GM23248 (cell line): ENCODE data around the gene PLAGL2. TPM values are rescaled to one million over a fixed set of nuclear protein-coding genes. Genes with fewer than 3 reads are reported as not detected.

Source experiments
- DNase-seq: peaks from one replicate; pipeline ENCODE4 v3.0.0-alpha.2; 2015
- H2AFZ ChIP-seq: fragments of 200-600 bp; sonication (generic); 2 replicates; pipeline ENCODE4 v1.6.1; 2016; ENCODE audit warnings: antibody characterized with exemption
- H3F3A ChIP-seq: fragments of 200-600 bp; sonication (generic); 2 replicates; pipeline ENCODE4 v1.6.1; 2016; ENCODE audit warnings: mild to moderate bottlenecking, antibody characterized with exemption, mixed run types; ENCODE audit not compliant: insufficient read depth
- H3K27ac ChIP-seq: fragments of 200-600 bp; sonication (generic); 2 replicates; pipeline ENCODE4 v1.5.1; 2016; ENCODE audit warnings: mild to moderate bottlenecking
- H3K27me3 ChIP-seq: fragments of 200-600 bp; sonication (generic); replicated peaks from 2 replicates; pipeline ENCODE4 v1.6.1; 2016; ENCODE audit warnings: mild to moderate bottlenecking; ENCODE audit not compliant: insufficient read depth
- H3K36me3 ChIP-seq: fragments of 200-600 bp; sonication (generic); 2 replicates; pipeline ENCODE4 v1.6.1; 2016; ENCODE audit warnings: low read depth, mild to moderate bottlenecking
- H3K4me1 ChIP-seq: fragments of 200-600 bp; sonication (generic); 2 replicates; pipeline ENCODE4 v1.6.1; 2016; ENCODE audit warnings: mild to moderate bottlenecking; ENCODE audit not compliant: insufficient read depth
- H3K4me2 ChIP-seq: fragments of 200-600 bp; sonication (generic); one replicate; pipeline ENCODE4 v1.6.1; 2016; ENCODE audit warnings: mild to moderate bottlenecking; ENCODE audit not compliant: unreplicated experiment
- H3K4me3 ChIP-seq: fragments of 200-600 bp; sonication (generic); 2 replicates; pipeline ENCODE4 v1.5.1; 2016; ENCODE audit warnings: mild to moderate bottlenecking
- H3K79me2 ChIP-seq: fragments of 200-600 bp; sonication (generic); 2 replicates; pipeline ENCODE4 v1.6.1; 2016; ENCODE audit warnings: mild to moderate bottlenecking; ENCODE audit not compliant: insufficient read depth
- H3K9ac ChIP-seq: fragments of 200-600 bp; sonication (generic); 2 replicates; pipeline ENCODE4 v1.6.1; 2016; ENCODE audit warnings: mild to moderate bottlenecking
- H3K9me2 ChIP-seq: fragments of 200-600 bp; sonication (generic); 2 replicates; pipeline ENCODE4 v1.6.1; 2016; ENCODE audit warnings: mixed run types, mild to moderate bottlenecking, moderate library complexity; ENCODE audit not compliant: insufficient read depth
- H3K9me3 ChIP-seq: fragments of 200-600 bp; sonication (generic); one replicate; pipeline ENCODE4 v1.6.1; 2017; ENCODE audit warnings: low read depth
- H4K20me1 ChIP-seq: fragments of 200-600 bp; sonication (generic); 2 replicates; pipeline ENCODE4 v1.6.0; 2016; ENCODE audit not compliant: insufficient read depth
- EZH2 ChIP-seq: fragments of 200-600 bp; sonication (generic); IDR thresholded peaks from 2 replicates; pipeline ENCODE4 v1.6.1; 2018; ENCODE audit warnings: antibody characterized with exemption, mild to moderate bottlenecking; ENCODE audit not compliant: insufficient read depth, poor library complexity, severe bottlenecking
- EZH2phosphoT487 ChIP-seq: fragments of 200-600 bp; sonication (generic); IDR thresholded peaks from 2 replicates; pipeline ENCODE4 v1.6.1; 2018; ENCODE audit warnings: antibody characterized with exemption, moderate library complexity, mild to moderate bottlenecking, low read depth; ENCODE audit not compliant: insufficient read depth
- WGBS, 2 experiments: methylation state at CpG; one replicate each; pipeline ENCODE4 v1.1.6; 2015 to 2017; ENCODE audit warnings: low lambda C conversion rate in 2 of 2, low coverage in 1 of 2; ENCODE audit errors: missing lambda C conversion rate in 2 of 2; 5-methylcytosine and 5-hydroxymethylcytosine counted together
- in situ Hi-C: fragments of 300-500 bp; cut with MboI; formaldehyde crosslinking; loops from 2 replicates; pipeline ENCODE4 v1.15.0; 2020
- polyA plus RNA-seq: library from polyadenylated mRNA; unstranded; fragments of >200 nt; fragmentation: Nextera tagmentation; extraction: Ambion mirVana; gene quantifications from 2 replicates; pipeline ENCODE4 v1.2.1, GENCODE V29; 2016
- total RNA-seq: library from RNA; depleted of rRNA; stranded (reverse); fragments of >200 nt; shearing (Covaris generic); gene quantifications from 2 replicates; pipeline ENCODE4 v1.2.3, GENCODE V29; 2014

PLAGL2 gene
- total and polyA plus RNA-seq, 2 experiments from 2014 or later = 2.1 to 4.1 TPM

GRCh38 chr20:32227744-32228688, 20.5 kb upstream of the PLAGL2 start:
- in situ Hi-C loops = no loop called here
- H3K27me3 ChIP-seq = no peaks in the 10 kb centered on the region
- WGBS, 2 experiments = 89 to 91% methylated on average over 22 of the region's 22 CpGs
- H3K4me1 ChIP-seq = no peaks in the 10 kb centered on the region
- H3K4me3 ChIP-seq = no peak overlapping the region
- no peak overlapping the region for H3K27ac ChIP-seq
- H2AFZ ChIP-seq = no peak overlapping the region
- H3K9me3 ChIP-seq = no peaks in the 10 kb centered on the region
- H3K79me2 ChIP-seq = no peaks in the 10 kb centered on the region
- no peak overlapping the region for H3K4me2 ChIP-seq
- no peaks in the 10 kb centered on the region for H3K9me2 ChIP-seq
- no peak for TF ChIP-seq EZH2
- TF ChIP-seq EZH2phosphoT487 = no peak
- no peaks in the 10 kb centered on the region for H4K20me1 ChIP-seq
- no peaks in the 10 kb centered on the region for H3F3A ChIP-seq
- no peak for DNase-seq
- H3K9ac ChIP-seq = no peak overlapping the region
- H3K36me3 ChIP-seq = peaks cover 22% of the 10 kb centered on the region; the same call in 1 of the 2 replicates

- WGBS, 2 experiments = 93 to 96% methylated on average over 7 of the region's 7 CpGs
- DNase-seq = no peak
- Histone ChIP-seq H3K9ac (no peak overlapping the region), H3K4me3 (no peak overlapping the region), H3K79me2 (no peaks in the 10 kb centered on the region), H3K4me1 (no peaks in the 10 kb centered on the region), H2AFZ (no peak overlapping the region), H3K27me3 (no peaks in the 10 kb centered on the region), H3K36me3 (peaks cover 26% of the 10 kb centered on the region; the same call in 1 of the 2 replicates), H3F3A (no peaks in the 10 kb centered on the region), H3K9me2 (no peaks in the 10 kb centered on the region), H3K27ac (no peak overlapping the region), H3K9me3 (no peaks in the 10 kb centered on the region), H3K4me2 (no peak overlapping the region), H4K20me1 (no peaks in the 10 kb centered on the region)
- in situ Hi-C loops = no loop called here
- no peak for TF ChIP-seq EZH2phosphoT487
- TF ChIP-seq EZH2 = no peak
These were observed 19.8 kb upstream of the PLAGL2 start for GRCh38 chr20:32227306-32227705.

- TF ChIP-seq EZH2 (no peak), EZH2phosphoT487 (no peak)
- Histone ChIP-seq H2AFZ (no peak overlapping the region), H3K36me3 (peaks cover 21% of the 10 kb centered on the region; the same call in 1 of the 2 replicates), H3K4me1 (no peaks in the 10 kb centered on the region), H3K9me2 (no peaks in the 10 kb centered on the region), H3K4me3 (no peak overlapping the region), H3K4me2 (no peak overlapping the region), H3K27me3 (no peaks in the 10 kb centered on the region), H3K9me3 (no peaks in the 10 kb centered on the region), H4K20me1 (no peaks in the 10 kb centered on the region), H3F3A (no peaks in the 10 kb centered on the region), H3K9ac (no peak overlapping the region), H3K27ac (no peak overlapping the region), H3K79me2 (no peaks in the 10 kb centered on the region)
- WGBS, 2 experiments = 96 to 100% methylated on average over 1 of the region's 1 CpG
- DNase-seq = no peak
- in situ Hi-C loops = no loop called here
These were observed 18.8 kb upstream of the PLAGL2 start for GRCh38 chr20:32226391-32226790.

GRCh38 chr20:32224463-32224862, 16.9 kb upstream of the PLAGL2 start:
- no peaks in the 10 kb centered on the region for H3K79me2 ChIP-seq
- H3K4me2 ChIP-seq = no peak overlapping the region
- peaks cover 23% of the 10 kb centered on the region; the same call in 1 of the 2 replicates for H3K36me3 ChIP-seq
- H3K9me2 ChIP-seq = no peaks in the 10 kb centered on the region
- no peaks in the 10 kb centered on the region for H3K27me3 ChIP-seq
- no peak overlapping the region for H3K4me3 ChIP-seq
- DNase-seq = no peak
- H3F3A ChIP-seq = no peaks in the 10 kb centered on the region
- no peak overlapping the region for H2AFZ ChIP-seq
- H3K27ac ChIP-seq = no peak overlapping the region
- H3K4me1 ChIP-seq = no peaks in the 10 kb centered on the region
- WGBS, 2 experiments = 86 to 91% methylated on average over 4 of the region's 4 CpGs
- no peaks in the 10 kb centered on the region for H4K20me1 ChIP-seq
- H3K9me3 ChIP-seq = no peaks in the 10 kb centered on the region
- in situ Hi-C loops = no loop called here
- H3K9ac ChIP-seq = no peak overlapping the region
- TF ChIP-seq EZH2phosphoT487 (no peak), EZH2 (no peak)
